Head of caudate nucleus (tissue), 42 donors: ENCODE measurements around the gene OR5B12.

Experiments
- DNase-seq, 42 donors: peaks; one replicate each; pipeline versions ENCODE4 v3.0.0 to v3.0.0-alpha.2; 2020 to 2021; ENCODE audit warnings: mixed read lengths in 7 of 42
- intact Hi-C: fragments of 100-400 bp; cut with DNase I; formaldehyde crosslinking; loops from one replicate; pipeline ENCODE4 v1.15.0; 2022

OR5B12 gene

DNA sequence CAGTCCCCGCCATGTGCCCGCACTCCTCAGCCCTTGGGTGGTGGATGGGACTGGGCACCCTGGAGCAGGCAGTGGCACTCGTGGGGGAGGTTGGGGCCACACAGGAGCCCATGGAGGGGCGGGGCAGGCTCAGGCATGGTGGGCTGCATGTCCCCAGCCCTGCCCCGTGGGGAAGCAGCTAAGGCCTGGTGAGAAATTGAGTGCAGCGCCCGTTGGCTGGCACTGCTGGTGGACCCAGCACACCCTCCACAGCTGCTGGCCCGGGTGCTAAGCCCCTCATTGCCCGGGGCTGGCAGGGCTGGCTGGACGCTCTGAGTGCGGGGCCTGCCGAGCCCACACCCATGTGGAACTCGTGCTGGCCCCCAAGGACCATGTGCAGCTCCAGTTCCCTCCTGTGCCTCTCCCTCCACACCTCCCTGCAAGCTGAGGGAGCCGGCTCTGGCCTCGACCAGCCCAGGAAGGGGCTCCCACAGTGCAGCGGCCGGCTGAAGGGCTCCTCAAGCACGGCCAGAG, 51.4 kb downstream of the OR5B12 start:
- intact Hi-C loops = no loop called here
- no peak for DNase-seq
